IMR-90 (cell line): ENCODE data around the gene ACSM3. TPM values are rescaled to one million over a fixed set of nuclear protein-coding genes. Genes with fewer than 3 reads are reported as not detected.

Experiments
- ATAC-seq: fragments of 200-7000 bp; cut with Tn5 transposase; 2 replicates; pipeline ENCODE4 v1.9.1; 2020; ENCODE audit warnings: low read depth, mild to moderate bottlenecking, moderate library complexity
- BruUV-seq: library from RNA; stranded (reverse); fragments of 400-500 nt; replicated peaks from 2 replicates; lab custom pipeline; 2021; lab: Mats Ljungman, UMichigan
- CTCF ChIA-PET: fragments of 300-600 bp; formaldehyde crosslinking; extraction: SDS; loops from one replicate; lab custom pipeline; 2021; ENCODE audit warnings: antibody characterized with exemption; lab: Yijun Ruan, JAX
- POLR2A ChIA-PET: fragments of 300-600 bp; sonication (Branson Sonifier 250); formaldehyde crosslinking; loops from one replicate; lab custom pipeline; 2022; ENCODE audit warnings: antibody characterized with exemption; ENCODE audit not compliant: unreplicated experiment; lab: Charles Lee
- DNase-seq: peaks from one replicate; pipeline ENCODE4 v3.0.0; 2013
- H2AFZ ChIP-seq: replicated peaks from 2 replicates; pipeline ENCODE3; 2013; ENCODE audit warnings: low read length, mild to moderate bottlenecking; ENCODE audit not compliant: poor library complexity
- H2AK5ac ChIP-seq: 2 replicates; pipeline ENCODE4 v1.6.1; 2013; ENCODE audit warnings: low read depth, low read length, inconsistent platforms
- H2AK9ac ChIP-seq: replicated peaks from 2 replicates; pipeline ENCODE3; 2013; ENCODE audit warnings: mild to moderate bottlenecking, low read depth, low read length, moderate library complexity; ENCODE audit not compliant: poor library complexity
- H2BK120ac ChIP-seq: 2 replicates; pipeline ENCODE4 v1.6.1; 2013; ENCODE audit warnings: low read depth, low read length, inconsistent platforms
- H2BK15ac ChIP-seq: 3 replicates; pipeline ENCODE4 v1.6.1; 2013; ENCODE audit warnings: low read depth, low read length, inconsistent platforms
- H2BK20ac ChIP-seq: 2 replicates; pipeline ENCODE4 v1.6.1; 2013; ENCODE audit warnings: low read depth, mild to moderate bottlenecking, inconsistent platforms, low read length, moderate library complexity
- H2BK5ac ChIP-seq: 2 replicates; pipeline ENCODE4 v1.6.1; 2013; ENCODE audit warnings: mild to moderate bottlenecking, low read depth, low read length, inconsistent platforms; ENCODE audit not compliant: poor library complexity, severe bottlenecking
- H3K14ac ChIP-seq: replicated peaks from 2 replicates; pipeline ENCODE4 v1.6.1; 2013; ENCODE audit warnings: low read depth, low read length, inconsistent platforms
- H3K18ac ChIP-seq: 2 replicates; pipeline ENCODE4 v1.6.1; 2013; ENCODE audit warnings: low read depth, low read length, control low read depth
- H3K23ac ChIP-seq: 2 replicates; pipeline ENCODE4 v1.6.1; 2013; ENCODE audit warnings: low read depth, low read length, inconsistent platforms
- H3K27ac ChIP-seq: 2 replicates; pipeline ENCODE4 v1.5.1; 2013; ENCODE audit warnings: mild to moderate bottlenecking, control low read depth, low read length; ENCODE audit not compliant: insufficient read depth
- H3K27me3 ChIP-seq: 2 replicates; pipeline ENCODE4 v1.6.1; 2013; ENCODE audit warnings: low read length; ENCODE audit not compliant: control insufficient read depth, insufficient read depth
- H3K36me3 ChIP-seq: 2 replicates; pipeline ENCODE4 v1.6.1; 2013; ENCODE audit warnings: low read length, mixed read lengths; ENCODE audit not compliant: control insufficient read depth, insufficient read depth
- H3K4ac ChIP-seq: 2 replicates; pipeline ENCODE4 v1.6.1; 2013; ENCODE audit warnings: low read depth, low read length, inconsistent platforms
- H3K4me1 ChIP-seq: 2 replicates; pipeline ENCODE4 v1.6.1; 2013; ENCODE audit warnings: low read length, mixed read lengths; ENCODE audit not compliant: control insufficient read depth, insufficient read depth
- H3K4me2 ChIP-seq: 2 replicates; pipeline ENCODE4 v1.6.1; 2013; ENCODE audit warnings: low read depth, mild to moderate bottlenecking, control low read depth, low read length, moderate library complexity
- H3K4me3 ChIP-seq: 2 replicates; pipeline ENCODE4 v1.5.1; 2013; ENCODE audit warnings: low read depth, mild to moderate bottlenecking, control low read depth, low read length, moderate library complexity; ENCODE audit not compliant: insufficient read depth
- H3K56ac ChIP-seq: 2 replicates; pipeline ENCODE4 v1.6.1; 2013; ENCODE audit warnings: low read length, inconsistent platforms; ENCODE audit not compliant: insufficient read depth; ENCODE audit errors: extremely low read depth
- H3K79me1 ChIP-seq, 2 experiments: 2 replicates each; pipeline ENCODE4 v1.6.1; 2013; ENCODE audit warnings: low read length in 2 of 2, inconsistent platforms in 1 of 2, low read depth in 1 of 2
- H3K9ac ChIP-seq: 2 replicates; pipeline ENCODE4 v1.6.1; 2013; ENCODE audit warnings: low read depth, low read length, control low read depth
- H3K9me1 ChIP-seq: 2 replicates; pipeline ENCODE4 v1.6.1; 2013; ENCODE audit warnings: low read length, inconsistent platforms; ENCODE audit not compliant: insufficient read depth
- H3K9me3 ChIP-seq: 2 replicates; pipeline ENCODE4 v1.6.1; 2013; ENCODE audit warnings: low read length; ENCODE audit not compliant: control insufficient read depth, insufficient read depth
- H4K20me1 ChIP-seq: 2 replicates; pipeline ENCODE4 v1.6.1; 2013; ENCODE audit warnings: low read length, inconsistent platforms; ENCODE audit not compliant: insufficient read depth
- H4K5ac ChIP-seq: 2 replicates; pipeline ENCODE4 v1.6.1; 2013; ENCODE audit warnings: mild to moderate bottlenecking, low read depth, low read length, control low read depth
- H4K8ac ChIP-seq, 2 experiments: 2 replicates each; pipeline ENCODE4 v1.6.1; 2013; ENCODE audit warnings: low read depth in 2 of 2, low read length in 2 of 2, control low read depth in 1 of 2, inconsistent platforms in 1 of 2
- H4K91ac ChIP-seq: 2 replicates; pipeline ENCODE4 v1.6.1; 2013; ENCODE audit warnings: low read depth, low read length, inconsistent platforms; ENCODE audit not compliant: insufficient read depth
- BHLHE40 ChIP-seq: fragments of 150-350 bp; IDR thresholded peaks from 2 replicates; pipeline ENCODE4 v1.6.1; 2016; ENCODE audit warnings: mild to moderate bottlenecking, low read depth, low read length
- CEBPB ChIP-seq: IDR thresholded peaks from 2 replicates; pipeline ENCODE4 v1.6.1; 2012; ENCODE audit warnings: low read depth, low read length, improper control_type of control experiment
- FOS ChIP-seq: fragments of 150-350 bp; IDR thresholded peaks from 2 replicates; pipeline ENCODE4 v1.6.1; 2016; ENCODE audit warnings: low read depth, low read length
- MAFK ChIP-seq: IDR thresholded peaks from 2 replicates; pipeline ENCODE4 v1.6.1; 2012; ENCODE audit warnings: low read depth, low read length, improper control_type of control experiment
- RCOR1 ChIP-seq: IDR thresholded peaks from 2 replicates; pipeline ENCODE4 v1.6.1; 2012; ENCODE audit warnings: mild to moderate bottlenecking, low read length, improper control_type of control experiment; ENCODE audit not compliant: insufficient replicate concordance
- RFX5 ChIP-seq: IDR thresholded peaks from 2 replicates; pipeline ENCODE4 v1.8.0; 2012; ENCODE audit warnings: low read depth, mild to moderate bottlenecking, low read length, moderate library complexity
- SMC3 ChIP-seq: fragments of 150-350 bp; IDR thresholded peaks from 2 replicates; pipeline ENCODE4 v1.6.1; 2016; ENCODE audit warnings: low read depth, mild to moderate bottlenecking, antibody characterized with exemption, low read length, moderate library complexity
- WGBS, 2 experiments: methylation state at CpG; one replicate each; pipeline versions ENCODE4 v1.1.5 to v1.1.7; 2013; ENCODE audit warnings: missing lambda C conversion rate in 2 of 2; ENCODE audit not compliant: insufficient read length in 1 of 2; ENCODE audit errors: extremely low coverage in 2 of 2; 5-methylcytosine and 5-hydroxymethylcytosine counted together
- dilution Hi-C: fragments of 300-500 bp; cut with HindIII; formaldehyde crosslinking; loops from one replicate; pipeline ENCODE4 v1.14.3; 2018; ENCODE audit warnings: low sequenced_read_pairs; ENCODE audit not compliant: unreplicated experiment
- in situ Hi-C: fragments of 300-500 bp; cut with MboI; formaldehyde crosslinking; loops from 3 replicates; pipeline ENCODE4 v1.14.3; 2019; ENCODE audit warnings: low sequenced_read_pairs, inconsistent platforms, mixed read lengths
- intact Hi-C: fragments of 100-400 bp; cut with micrococcal nuclease; formaldehyde crosslinking; loops from 2 replicates; pipeline ENCODE4 v1.10.0; 2022
- polyA plus RNA-seq, 3 experiments: library from polyadenylated mRNA; depleted of rRNA; stranded (reverse); fragments of >200 nt; gene quantifications; 2 replicates each; pipeline ENCODE4 v1.2.3, GENCODE V29; 2012; ENCODE audit warnings: low replicate concordance in 1 of 3
- total RNA-seq: library from RNA; depleted of rRNA; stranded (reverse); fragments of >200 nt; gene quantifications from 2 replicates; pipeline ENCODE4 v1.2.3, GENCODE V29; 2012
- TF ChIP-seq, protein P1 (sequence below): fragments of 150-350 bp; IDR thresholded peaks from 2 replicates; pipeline ENCODE4 v1.6.1; 2017; ENCODE audit warnings: mild to moderate bottlenecking, antibody characterized with exemption, low read length, low read depth
- TF ChIP-seq, protein P2 (sequence below): conservative IDR thresholded peaks from 2 replicates; pipeline ENCODE4 v1.5.1; 2012; ENCODE audit warnings: mild to moderate bottlenecking, low read depth, low read length, improper control_type of control experiment

The ACSM3 gene
- total and polyA plus RNA-seq, 2 of the 4 experiments (the other 2 are of a cell fraction): 0.50 to 0.54 TPM

- Histone ChIP-seq H4K91ac (no peak overlapping the region), H3K9me3 (no peaks in the 10 kb centered on the region), H2BK120ac (no peak overlapping the region), H2BK20ac (no peak overlapping the region), H3K27ac (no peak overlapping the region), H3K14ac (no peak overlapping the region), H2BK15ac (no peak overlapping the region), H3K4me3 (no peak overlapping the region), H4K5ac (no peak overlapping the region), H4K20me1 (no peaks in the 10 kb centered on the region), H3K18ac (no peak overlapping the region), H3K36me3 (no peaks in the 10 kb centered on the region; the same call in 1 of the 2 replicates), H3K9me1 (no peaks in the 10 kb centered on the region), H2BK5ac (no peak overlapping the region), H2AK9ac (no peak overlapping the region), H4K8ac (no peak overlapping the region), H2AK5ac (no peak overlapping the region), H3K4me1 (no peaks in the 10 kb centered on the region), H3K23ac (no peak overlapping the region), H2AFZ (no peak overlapping the region), H3K56ac (no peak overlapping the region), H3K4ac (no peak overlapping the region), H3K27me3 (no peaks in the 10 kb centered on the region), H3K4me2 (no peak overlapping the region), H3K9ac (no peak overlapping the region), H3K79me1 (peaks cover 0 to 5% of the 10 kb centered on the region in 2 experiments; a peak in 3 of 4 replicates)
- dilution Hi-C loops (no loop called here), intact Hi-C loops (no loop called here), in situ Hi-C loops (no loop called here)
- no peak for TF ChIP-seq FOS
- TF ChIP-seq, protein P1, sequence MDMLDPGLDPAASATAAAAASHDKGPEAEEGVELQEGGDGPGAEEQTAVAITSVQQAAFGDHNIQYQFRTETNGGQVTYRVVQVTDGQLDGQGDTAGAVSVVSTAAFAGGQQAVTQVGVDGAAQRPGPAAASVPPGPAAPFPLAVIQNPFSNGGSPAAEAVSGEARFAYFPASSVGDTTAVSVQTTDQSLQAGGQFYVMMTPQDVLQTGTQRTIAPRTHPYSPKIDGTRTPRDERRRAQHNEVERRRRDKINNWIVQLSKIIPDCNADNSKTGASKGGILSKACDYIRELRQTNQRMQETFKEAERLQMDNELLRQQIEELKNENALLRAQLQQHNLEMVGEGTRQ: no peak
- no peak for TF ChIP-seq RFX5
- no peak for TF ChIP-seq BHLHE40
- TF ChIP-seq, protein P2, sequence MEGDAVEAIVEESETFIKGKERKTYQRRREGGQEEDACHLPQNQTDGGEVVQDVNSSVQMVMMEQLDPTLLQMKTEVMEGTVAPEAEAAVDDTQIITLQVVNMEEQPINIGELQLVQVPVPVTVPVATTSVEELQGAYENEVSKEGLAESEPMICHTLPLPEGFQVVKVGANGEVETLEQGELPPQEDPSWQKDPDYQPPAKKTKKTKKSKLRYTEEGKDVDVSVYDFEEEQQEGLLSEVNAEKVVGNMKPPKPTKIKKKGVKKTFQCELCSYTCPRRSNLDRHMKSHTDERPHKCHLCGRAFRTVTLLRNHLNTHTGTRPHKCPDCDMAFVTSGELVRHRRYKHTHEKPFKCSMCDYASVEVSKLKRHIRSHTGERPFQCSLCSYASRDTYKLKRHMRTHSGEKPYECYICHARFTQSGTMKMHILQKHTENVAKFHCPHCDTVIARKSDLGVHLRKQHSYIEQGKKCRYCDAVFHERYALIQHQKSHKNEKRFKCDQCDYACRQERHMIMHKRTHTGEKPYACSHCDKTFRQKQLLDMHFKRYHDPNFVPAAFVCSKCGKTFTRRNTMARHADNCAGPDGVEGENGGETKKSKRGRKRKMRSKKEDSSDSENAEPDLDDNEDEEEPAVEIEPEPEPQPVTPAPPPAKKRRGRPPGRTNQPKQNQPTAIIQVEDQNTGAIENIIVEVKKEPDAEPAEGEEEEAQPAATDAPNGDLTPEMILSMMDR: no peak
- TF ChIP-seq SMC3: no peak
- no peak for TF ChIP-seq MAFK
- no peak for TF ChIP-seq RCOR1
- no peak for TF ChIP-seq CEBPB
- ATAC-seq: no peak
- BruUV-seq: no TSS peak
- DNase-seq: no peak
- ChIA-PET POLR2A (no interaction called here), CTCF (no interaction called here)
- no CpG with 5 or more reads among the region's 1 CpG for WGBS, 2 experiments
Observed at GRCh38 chr16:20801278-20801677, 37.5 kb downstream of the ACSM3 start.
